A549 (cell line): ENCODE measurements around the gene PDLIM1. TPM values are rescaled to one million over a fixed set of nuclear protein-coding genes. Genes with fewer than 3 reads are reported as not detected.

Source experiments
- ATAC-seq, 2 experiments: fragments of 200-7000 bp in 1 of 2; fragments of >200 bp in 1 of 2; cut with Nextera tagmentation in 1 of 2; cut with Tn5 transposase in 1 of 2; 3 replicates each; pipeline versions ENCODE4 v1.8.0 to v1.9.1; 2018 to 2020; ENCODE audit warnings: mild to moderate bottlenecking in 1 of 2, moderate library complexity in 1 of 2
- CTCF ChIA-PET: fragments of 300-600 bp; sonication (Branson Sonifier 250); formaldehyde crosslinking; extraction: SDS; loops from one replicate; lab custom pipeline; 2021; ENCODE audit warnings: antibody characterized with exemption, inconsistent platforms; lab: Yijun Ruan, JAX
- POLR2A ChIA-PET: fragments of 350-600 bp; formaldehyde crosslinking; extraction: SDS; loops from one replicate; lab custom pipeline; 2021; ENCODE audit warnings: antibody characterized with exemption, inconsistent platforms; lab: Yijun Ruan, JAX
- DNase-seq, 2 experiments: peaks; one replicate each; pipeline versions ENCODE4 v3.0.0 to v3.0.0-alpha.2; 2011 to 2016; ENCODE audit warnings: low read depth in 1 of 2, low spot score in 1 of 2
- FAIRE-seq: peaks from 2 replicates; lab custom pipeline; 2011; peaks lifted over from hg19 to GRCh38; lab: Jason Lieb, UNC
- H3K27ac ChIP-seq, 2 experiments: fragments of >200 bp; sonication (Bioruptor Twin); formaldehyde crosslinking; 3 replicates each; pipeline ENCODE4 v1.5.1; 2016 to 2017
- H3K4me1 ChIP-seq: fragments of >200 bp; sonication (Bioruptor Twin); formaldehyde crosslinking; 3 replicates; pipeline ENCODE4 v1.6.1; 2016
- H3K4me2 ChIP-seq: fragments of >200 bp; sonication (Bioruptor Twin); formaldehyde crosslinking; 3 replicates; pipeline ENCODE4 v1.6.1; 2016
- H3K4me3 ChIP-seq: fragments of >200 bp; sonication (Bioruptor Twin); formaldehyde crosslinking; 3 replicates; pipeline ENCODE4 v1.5.1; 2016
- H3K9me3 ChIP-seq: fragments of >200 bp; sonication (Bioruptor Twin); formaldehyde crosslinking; 3 replicates; pipeline ENCODE4 v1.6.1; 2016
- CBX8 ChIP-seq: fragments of 200-600 bp; sonication (generic); IDR thresholded peaks from 2 replicates; pipeline ENCODE4 v1.6.1; 2016
- CEBPB ChIP-seq, 2 experiments: fragments of >200 bp in 1 of 2; sonication (Bioruptor Twin) in 1 of 2; formaldehyde crosslinking in 1 of 2; IDR thresholded peaks; 2 replicates each; pipeline ENCODE4 v1.6.1; 2012 to 2016
- CHD2 ChIP-seq: fragments of 150-350 bp; IDR thresholded peaks from 2 replicates; pipeline ENCODE4 v1.6.1; 2014; ENCODE audit warnings: low read length; ENCODE audit not compliant: partially characterized antibody
- ESRRA ChIP-seq: fragments of 150-350 bp; IDR thresholded peaks from 2 replicates; pipeline ENCODE4 v1.6.1; 2014; ENCODE audit warnings: mild to moderate bottlenecking, low read length, borderline replicate concordance
- FOSL2 ChIP-seq, 2 experiments: fragments of 450-650 bp in 1 of 2; fragments of >200 bp in 1 of 2; sonication (Bioruptor Twin) in 1 of 2; formaldehyde crosslinking; IDR thresholded peaks; 2 replicates each; pipeline versions ENCODE4 v1.5.0 to v1.6.1; 2016 to 2020; ENCODE audit warnings: mild to moderate bottlenecking in 1 of 2, moderate library complexity in 1 of 2
- HEYL ChIP-seq: fragments of 250-450 bp; sonication (Bioruptor Pico); IDR thresholded peaks from 2 replicates; pipeline ENCODE4 v1.8.0; 2021; ENCODE audit warnings: mild to moderate bottlenecking, moderate library complexity
- HOXB13 ChIP-seq: fragments of 250-450 bp; sonication (Bioruptor Pico); IDR thresholded peaks from 2 replicates; pipeline ENCODE4 v1.5.0; 2020; ENCODE audit warnings: low read depth, mild to moderate bottlenecking, moderate library complexity
- JUN ChIP-seq, 2 experiments: fragments of >200 bp; sonication (Bioruptor Twin); formaldehyde crosslinking; IDR thresholded peaks; 2 replicates in 1 of 2; 3 replicates in 1 of 2; pipeline ENCODE4 v1.6.1; 2016 to 2017
- JUNB ChIP-seq: fragments of >200 bp; sonication (Bioruptor Twin); formaldehyde crosslinking; IDR thresholded peaks from 2 replicates; pipeline ENCODE4 v1.6.1; 2016
- KDM1A ChIP-seq: fragments of 200-600 bp; sonication (generic); IDR thresholded peaks from 2 replicates; pipeline ENCODE4 v1.6.1; 2016; ENCODE audit warnings: low read depth, mild to moderate bottlenecking
- MAFK ChIP-seq: fragments of 450-650 bp; IDR thresholded peaks from 2 replicates; pipeline ENCODE4 v1.6.1; 2014; ENCODE audit not compliant: partially characterized antibody
- MAZ ChIP-seq: fragments of 150-350 bp; IDR thresholded peaks from 2 replicates; pipeline ENCODE4 v1.6.1; 2014; ENCODE audit warnings: antibody characterized with exemption, low read depth, low read length, borderline replicate concordance
- NPAS2 ChIP-seq: fragments of 250-450 bp; sonication (Bioruptor Pico); IDR thresholded peaks from 2 replicates; pipeline ENCODE4 v1.8.0; 2022; ENCODE audit warnings: mild to moderate bottlenecking, moderate library complexity, borderline replicate concordance
- NR3C1 ChIP-seq: fragments of >200 bp; sonication (Bioruptor Twin); formaldehyde crosslinking; IDR thresholded peaks from 3 replicates; pipeline ENCODE4 v1.6.1; 2017
- POLR2AphosphoS2 ChIP-seq: conservative IDR thresholded peaks from 2 replicates; pipeline ENCODE4 v1.6.1; 2012; ENCODE audit warnings: low read length, improper control_type of control experiment, inconsistent platforms
- RAD21 ChIP-seq, 2 experiments: fragments of >200 bp in 1 of 2; sonication (Bioruptor Twin) in 1 of 2; formaldehyde crosslinking in 1 of 2; IDR thresholded peaks in 1 of 2; conservative IDR thresholded peaks in 1 of 2; 2 replicates in 1 of 2; 3 replicates in 1 of 2; pipeline ENCODE4 v1.6.1; 2012 to 2018; ENCODE audit warnings: inconsistent platforms in 1 of 2
- RARB ChIP-seq: fragments of 250-450 bp; sonication (Bioruptor Pico); IDR thresholded peaks from 2 replicates; pipeline ENCODE4 v1.8.0; 2021; ENCODE audit warnings: mild to moderate bottlenecking, moderate library complexity
- ZC3H11A ChIP-seq: fragments of 450-650 bp; IDR thresholded peaks from 2 replicates; pipeline ENCODE4 v1.6.1; 2014; ENCODE audit warnings: antibody characterized with exemption, mild to moderate bottlenecking
- ZSCAN20 ChIP-seq: fragments of 250-450 bp; sonication (Bioruptor Pico); IDR thresholded peaks from 2 replicates; pipeline ENCODE4 v1.8.0; 2022; ENCODE audit warnings: mild to moderate bottlenecking, moderate library complexity
- WGBS: methylation state at CpG from one replicate; pipeline ENCODE4 v1.1.6; 2017; ENCODE audit errors: missing lambda C conversion rate; 5-methylcytosine and 5-hydroxymethylcytosine counted together
- polyA plus RNA-seq, 4 experiments: library from polyadenylated mRNA; depleted of rRNA in 3 of 4; stranded (reverse); fragments of >200 nt; fragmentation: RNase III in 1 of 4; extraction: RNeasy Plus Mini Kit Qiagen cat#74134 plus additional on column Dnase treatment in 1 of 4; gene quantifications; 2 replicates in 3 of 4; 3 replicates in 1 of 4; pipeline ENCODE4 v1.2.3, GENCODE V29; 2011 to 2017
- TF ChIP-seq, protein P1 (sequence below): fragments of 250-450 bp; sonication (Bioruptor Pico); IDR thresholded peaks from 2 replicates; pipeline ENCODE4 v1.5.0; 2020; ENCODE audit warnings: low read depth, mild to moderate bottlenecking, moderate library complexity
- TF ChIP-seq, protein P2 (sequence below): IDR thresholded peaks from 2 replicates; pipeline ENCODE4 v1.6.1; 2012

The PDLIM1 gene
- polyA plus RNA-seq, 2 of the 4 experiments (the other 2 are of a cell fraction), result 92.5 to 128 TPM

DNA sequence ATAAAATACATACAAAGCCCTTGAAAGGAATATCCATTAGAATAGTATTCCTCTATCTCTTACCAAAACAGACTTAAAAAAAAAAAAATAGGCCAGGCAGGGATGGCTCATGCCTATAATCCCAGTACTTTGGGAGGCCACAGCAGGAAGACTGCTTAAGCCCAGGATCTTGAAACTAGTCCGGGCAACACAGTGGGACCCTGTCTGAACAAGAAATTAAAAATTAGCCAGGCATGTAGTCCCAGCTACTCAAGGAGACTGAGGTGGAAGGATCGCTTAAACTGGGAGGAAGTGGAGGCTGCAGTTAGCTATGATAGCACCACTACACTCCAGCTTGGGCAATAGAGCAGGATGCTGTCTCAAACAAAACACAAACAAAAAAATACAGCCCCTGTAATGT is 9.6 kb downstream of the PDLIM1 start:
- ChIA-PET CTCF (interaction anchor here (0.9 to 6.3 kb wide), 7 partner anchors 8 to 78 kb away, joined by 3 to 33 read pairs (median 4); no protein-coding TSS in a partner anchor), POLR2A (no interaction called here)
- ATAC-seq, result no peak
- peaks cover 84% of the 10 kb centered on the region for H3K4me1 ChIP-seq
- DNase-seq, result no peak
- no peaks in the 10 kb centered on the region for H3K9me3 ChIP-seq
- 87% methylated on average over 2 of the region's 2 CpGs for WGBS
- H3K4me2 ChIP-seq, result peak overlapping the region; percentile 74
- peak overlapping the region; percentile 78 to 83 for H3K27ac ChIP-seq
- TF ChIP-seq, protein P1, sequence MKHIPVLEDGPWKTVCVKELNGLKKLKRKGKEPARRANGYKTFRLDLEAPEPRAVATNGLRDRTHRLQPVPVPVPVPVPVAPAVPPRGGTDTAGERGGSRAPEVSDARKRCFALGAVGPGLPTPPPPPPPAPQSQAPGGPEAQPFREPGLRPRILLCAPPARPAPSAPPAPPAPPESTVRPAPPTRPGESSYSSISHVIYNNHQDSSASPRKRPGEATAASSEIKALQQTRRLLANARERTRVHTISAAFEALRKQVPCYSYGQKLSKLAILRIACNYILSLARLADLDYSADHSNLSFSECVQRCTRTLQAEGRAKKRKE (CRISPR knock-in tag), result no peak
- TF ChIP-seq POLR2AphosphoS2 (no peak), JUNB (no peak), JUN (IDR thresholded peaks at IDR 0.05) (no peak), FOSL2 (IDR thresholded peaks at IDR 0.05) (no peak), FOSL2 (CRISPR knock-in tag; IDR thresholded peaks at IDR 0.05) (no peak), ZC3H11A (no peak), MAZ (no peak), NR3C1 (no peak), HEYL (CRISPR knock-in tag) (no peak), NPAS2 (no peak), KDM1A (no peak), CHD2 (no peak), RARB (CRISPR knock-in tag) (no peak), CBX8 (no peak)
- TF ChIP-seq, all 56 proteins: peak for 0
- H3K4me3 ChIP-seq, result peak overlapping the region; percentile 1; the same call in 1 of the 3 replicates
- no peak for FAIRE-seq

DNA sequence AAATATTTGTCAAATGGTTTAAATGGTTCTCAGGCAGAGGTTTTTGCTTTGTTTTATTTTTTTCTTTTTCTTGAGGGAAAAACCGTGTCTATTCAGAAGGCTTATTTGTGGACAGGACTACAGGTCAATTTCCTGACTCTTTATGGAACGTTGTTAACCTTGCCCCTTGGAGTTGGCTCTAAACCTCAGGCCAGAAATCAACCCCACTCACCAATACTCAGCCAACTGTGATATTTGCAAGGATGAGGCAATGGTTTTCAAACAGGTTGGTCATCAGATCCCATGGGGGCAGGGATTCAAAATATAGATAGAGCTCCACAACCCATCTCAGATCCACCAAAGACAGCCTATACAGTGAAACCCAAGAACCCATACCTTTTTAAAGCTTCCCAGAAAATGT is 10.2 kb downstream of the PDLIM1 start:
- H3K9me3 ChIP-seq, result no peaks in the 10 kb centered on the region
- ChIA-PET POLR2A (no interaction called here), CTCF (interaction anchor here (0.9 to 6.3 kb wide), 5 partner anchors 8 to 83 kb away, joined by 3 to 33 read pairs (median 16); no protein-coding TSS in a partner anchor)
- WGBS, result 21% methylated on average over 2 of the region's 2 CpGs
- peak in 1 of 2 experiments; percentile 26; a peak in 1 of 4 replicates for TF ChIP-seq CEBPB (IDR thresholded peaks at IDR 0.05)
- no peak for TF ChIP-seq ESRRA
- FAIRE-seq (no peak), ATAC-seq (no peak), DNase-seq (no peak)
- H3K4me2 ChIP-seq, result peak overlapping the region; percentile 74
- H3K4me3 ChIP-seq, result peak overlapping the region; percentile 1; the same call in 1 of the 3 replicates
- peaks cover 86% of the 10 kb centered on the region for H3K4me1 ChIP-seq
- peak overlapping the region; percentile 78 to 83 for H3K27ac ChIP-seq

DNA sequence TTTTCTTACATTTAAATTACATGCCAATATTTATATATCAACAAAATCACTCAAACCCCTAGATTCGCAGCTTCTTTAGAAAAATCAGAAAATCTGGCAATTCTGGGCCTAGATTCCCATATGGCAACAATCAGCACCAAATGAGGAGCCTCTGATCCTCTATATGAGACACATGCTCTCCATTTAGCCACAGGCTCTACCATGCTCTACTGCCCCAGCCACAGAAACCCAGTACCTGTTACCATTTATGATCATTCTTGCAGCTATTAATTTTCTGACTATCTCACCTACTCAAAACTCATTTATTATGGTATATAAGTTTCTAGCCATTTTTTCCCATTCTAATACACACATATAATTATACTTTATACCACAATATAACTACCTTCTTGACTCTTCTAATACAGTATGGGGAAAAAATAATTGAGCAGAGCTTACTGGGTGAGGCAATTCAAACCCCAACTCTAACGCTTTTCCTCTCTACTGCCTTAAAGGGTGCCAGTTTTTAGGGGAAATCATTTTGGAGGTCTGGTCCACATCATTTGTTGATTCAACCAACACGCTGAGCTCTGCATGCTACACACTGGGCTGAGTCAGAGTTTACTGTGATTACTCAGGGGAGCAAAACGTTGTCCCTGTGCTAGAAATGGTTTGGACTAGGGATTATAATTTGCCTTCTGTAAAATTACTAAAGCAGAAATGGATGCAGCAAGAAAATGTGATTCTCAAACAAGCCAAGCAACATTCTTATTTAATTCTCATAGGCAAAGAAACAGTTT is 11.6 kb downstream of the PDLIM1 start:
- FAIRE-seq (no peak), DNase-seq (peak; percentile 46 to 47), ATAC-seq (peak; percentile 77 to 78; a peak in 5 of 6 replicates)
- H3K9me3 ChIP-seq, result no peaks in the 10 kb centered on the region
- CTCF ChIA-PET, result interaction anchor here (0.8 to 6.3 kb wide), 10 partner anchors 10 to 96 kb away, joined by 3 to 33 read pairs (median 6); no protein-coding TSS in a partner anchor
- H3K4me2 ChIP-seq, result peak overlapping the region; percentile 74
- TF ChIP-seq CEBPB (IDR thresholded peaks at IDR 0.05) (0 out of 4 replicates have a peak, but pooled peaks of 1 of the 2 experiments have one; percentile 13), FOSL2 (IDR thresholded peaks at IDR 0.05) (no peak), FOSL2 (CRISPR knock-in tag; IDR thresholded peaks at IDR 0.05) (peak; percentile 69), ZSCAN20 (no peak), MAFK (peak; percentile 19), RAD21 (conservative IDR thresholded peaks at IDR 0.05 in 1 of 2, IDR thresholded peaks at IDR 0.05 in 1 of 2) (0 out of 5 replicates have a peak, but pooled peaks of 1 of the 2 experiments have one; percentile 1), HOXB13 (CRISPR knock-in tag) (no peak)
- TF ChIP-seq, protein P2, sequence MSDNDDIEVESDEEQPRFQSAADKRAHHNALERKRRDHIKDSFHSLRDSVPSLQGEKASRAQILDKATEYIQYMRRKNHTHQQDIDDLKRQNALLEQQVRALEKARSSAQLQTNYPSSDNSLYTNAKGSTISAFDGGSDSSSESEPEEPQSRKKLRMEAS, result peak; percentile 61; the same call in 1 of the 2 replicates
- H3K4me1 ChIP-seq, result peaks cover 92% of the 10 kb centered on the region
- peak overlapping the region; percentile 10; the same call in 1 of the 3 replicates for H3K4me3 ChIP-seq
- peak overlapping the region; percentile 78 to 83 for H3K27ac ChIP-seq
- POLR2A ChIA-PET, result interaction anchor here (0.7 to 1.2 kb wide), 2 partner anchors 9 to 12 kb away, joined by 3 to 4 read pairs; no protein-coding TSS in a partner anchor
- WGBS, result 24% methylated on average over 4 of the region's 4 CpGs
